ENCODE data around the gene CFAP73. TPM values are rescaled to one million over a fixed set of nuclear protein-coding genes. Genes with fewer than 3 reads are reported as not detected.
"Not testable (repeated sequence)": the region's sequence is repeated elsewhere in the genome, so short reads cannot be mapped to it uniquely, and the experiment has no call there.

The CFAP73 gene
- not detected in 2 replicates for total RNA-seq

GRCh38 chr12:113149361-113150150, at the start of gene CFAP73:
Gene CFAP73, plus strand, starts transcription at chr12:113149724. Its CDS starts 134 bp downstream, at chr12:113149858.
- DNase-seq (ENCODE audit: low read depth, low spot score), result no peak

GRCh38 chr12:113099764-113100163, 49.8 kb upstream of the CFAP73 start:
- no peak for DNase-seq (ENCODE audit: low read depth, low spot score)

GRCh38 chr12:113101751-113102150, 47.8 kb upstream of the CFAP73 start:
- DNase-seq (ENCODE audit: low read depth, low spot score), result no peak

GRCh38 chr12:113102811-113103210, 46.7 kb upstream of the CFAP73 start:
- no peak for DNase-seq (ENCODE audit: low read depth, low spot score)

- DNase-seq (ENCODE audit: low read depth, low spot score), result no peak
Observed at GRCh38 chr12:113103756-113104450, 45.6 kb upstream of the CFAP73 start.

- no peak for DNase-seq (ENCODE audit: low read depth, low spot score)
Observed at GRCh38 chr12:113104953-113105510, 44.5 kb upstream of the CFAP73 start.

GRCh38 chr12:113105606-113106271, 43.8 kb upstream of the CFAP73 start:
- no peak for DNase-seq (ENCODE audit: low read depth, low spot score)

- DNase-seq (ENCODE audit: low read depth, low spot score), result no peak
Observed at GRCh38 chr12:113106361-113106760, 43.2 kb upstream of the CFAP73 start.

- DNase-seq (ENCODE audit: low read depth, low spot score), result no peak
Observed at GRCh38 chr12:113108308-113108707, 41.2 kb upstream of the CFAP73 start.

GRCh38 chr12:113109360-113109759, 40.2 kb upstream of the CFAP73 start:
- DNase-seq (ENCODE audit: low read depth, low spot score), result no peak

GRCh38 chr12:113109872-113110599, 39.5 kb upstream of the CFAP73 start:
- DNase-seq (ENCODE audit: low read depth, low spot score), result no peak

GRCh38 chr12:113111247-113111646, 38.3 kb upstream of the CFAP73 start:
- no peak for DNase-seq (ENCODE audit: low read depth, low spot score)

GRCh38 chr12:113112043-113112899, 37.3 kb upstream of the CFAP73 start:
- DNase-seq (ENCODE audit: low read depth, low spot score), result no peak

- no peak for DNase-seq (ENCODE audit: low read depth, low spot score)
Observed at GRCh38 chr12:113113397-113113796, 36.1 kb upstream of the CFAP73 start.

- DNase-seq (ENCODE audit: low read depth, low spot score), result no peak
Observed at GRCh38 chr12:113114447-113115178, 34.9 kb upstream of the CFAP73 start.

GRCh38 chr12:113115455-113116126, 33.9 kb upstream of the CFAP73 start:
- DNase-seq (ENCODE audit: low read depth, low spot score), result no peak

GRCh38 chr12:113116875-113117274, 32.6 kb upstream of the CFAP73 start:
- DNase-seq (ENCODE audit: low read depth, low spot score), result no peak

- not testable (repeated sequence) for DNase-seq (ENCODE audit: low read depth, low spot score)
Observed at GRCh38 chr12:113117684-113118083, 31.8 kb upstream of the CFAP73 start.

- DNase-seq (ENCODE audit: low read depth, low spot score), result no peak
Observed at GRCh38 chr12:113118142-113118541, 31.4 kb upstream of the CFAP73 start.

Data from pulmonary artery endothelial cell (primary cell).